ENCODE results near the gene PLSCR2. TPM values are rescaled to one million over a fixed set of nuclear protein-coding genes. Genes with fewer than 3 reads are reported as not detected.
"Not testable (repeated sequence)": the region's sequence is repeated elsewhere in the genome, so short reads cannot be mapped to it uniquely, and the experiment has no call there.

PLSCR2 gene
- total RNA-seq, 1 donor, result 0.43 TPM

DNA sequence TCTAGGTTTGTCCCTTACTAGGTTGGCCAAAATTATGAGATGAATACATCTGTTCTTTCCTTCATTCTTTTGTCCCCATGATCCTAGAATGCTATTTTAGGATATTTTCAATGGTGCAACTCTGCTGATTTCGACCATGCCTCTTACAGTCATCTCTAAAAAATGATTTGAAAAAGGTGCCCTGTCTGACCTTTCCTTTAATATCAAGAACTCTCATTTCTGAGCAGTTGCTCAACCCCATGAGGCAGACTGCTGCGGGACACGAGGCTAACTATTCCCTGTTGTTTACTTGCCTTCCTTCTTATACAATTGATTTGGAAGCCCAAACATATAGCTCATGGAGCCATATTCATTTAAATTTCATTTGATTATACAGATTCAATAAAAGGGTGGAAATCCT lies 14.6 kb downstream of the PLSCR2 start:
- H3K4me3 ChIP-seq (ENCODE audit: low read depth, low read length), result no peak overlapping the region
- DNase-seq (ENCODE audit: low read depth), result no peak
- TF ChIP-seq, protein P1, sequence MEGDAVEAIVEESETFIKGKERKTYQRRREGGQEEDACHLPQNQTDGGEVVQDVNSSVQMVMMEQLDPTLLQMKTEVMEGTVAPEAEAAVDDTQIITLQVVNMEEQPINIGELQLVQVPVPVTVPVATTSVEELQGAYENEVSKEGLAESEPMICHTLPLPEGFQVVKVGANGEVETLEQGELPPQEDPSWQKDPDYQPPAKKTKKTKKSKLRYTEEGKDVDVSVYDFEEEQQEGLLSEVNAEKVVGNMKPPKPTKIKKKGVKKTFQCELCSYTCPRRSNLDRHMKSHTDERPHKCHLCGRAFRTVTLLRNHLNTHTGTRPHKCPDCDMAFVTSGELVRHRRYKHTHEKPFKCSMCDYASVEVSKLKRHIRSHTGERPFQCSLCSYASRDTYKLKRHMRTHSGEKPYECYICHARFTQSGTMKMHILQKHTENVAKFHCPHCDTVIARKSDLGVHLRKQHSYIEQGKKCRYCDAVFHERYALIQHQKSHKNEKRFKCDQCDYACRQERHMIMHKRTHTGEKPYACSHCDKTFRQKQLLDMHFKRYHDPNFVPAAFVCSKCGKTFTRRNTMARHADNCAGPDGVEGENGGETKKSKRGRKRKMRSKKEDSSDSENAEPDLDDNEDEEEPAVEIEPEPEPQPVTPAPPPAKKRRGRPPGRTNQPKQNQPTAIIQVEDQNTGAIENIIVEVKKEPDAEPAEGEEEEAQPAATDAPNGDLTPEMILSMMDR (IDR thresholded peaks at IDR 0.05; ENCODE audit: insufficient read depth, low read depth, low read length), result no peak

DNA sequence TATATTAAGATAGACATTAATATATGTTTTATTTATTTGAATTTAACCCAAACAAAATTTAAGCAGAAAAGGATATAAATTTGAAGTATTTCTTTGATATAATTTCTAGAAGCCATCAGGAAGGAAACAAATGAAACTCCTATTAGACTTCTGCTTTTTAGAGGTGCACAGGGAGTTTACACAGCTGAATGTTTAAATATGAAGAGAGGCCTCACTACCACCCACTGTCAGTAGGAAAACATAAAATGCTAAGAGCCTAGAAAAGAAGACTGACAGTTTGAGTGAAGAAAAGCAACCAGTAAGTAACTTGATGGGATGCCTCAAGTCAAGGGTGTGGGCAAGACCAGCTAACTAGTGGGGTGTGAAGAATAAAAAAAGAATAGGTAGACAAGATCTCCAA lies 19.7 kb downstream of the PLSCR2 start:
- DNase-seq (ENCODE audit: low read depth), result no peak
- no peak overlapping the region for H3K4me3 ChIP-seq (ENCODE audit: low read depth, low read length)
- TF ChIP-seq, protein P1 (IDR thresholded peaks at IDR 0.05; ENCODE audit: insufficient read depth, low read depth, low read length), result no peak

DNA sequence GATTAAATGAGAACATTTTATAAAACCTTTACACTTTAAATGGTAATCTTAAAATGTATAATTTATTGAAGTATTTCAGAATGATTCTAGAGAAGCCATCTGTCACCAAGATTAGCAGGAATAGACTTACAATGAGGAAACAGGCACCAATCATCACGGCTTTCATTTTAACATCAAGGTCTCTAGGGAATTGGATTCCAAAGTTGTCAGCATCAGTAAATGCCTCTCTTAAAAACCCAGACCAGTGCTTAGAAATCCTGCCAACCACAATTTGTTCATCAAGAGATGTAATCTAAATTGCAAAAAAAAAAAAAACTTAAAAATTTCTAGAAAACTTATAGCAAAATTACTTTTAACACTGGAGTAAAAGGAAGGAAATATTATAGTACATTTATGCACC lies 20.3 kb downstream of the PLSCR2 start:
- no peak overlapping the region for H3K4me3 ChIP-seq (ENCODE audit: low read depth, low read length)
- TF ChIP-seq, protein P1 (IDR thresholded peaks at IDR 0.05; ENCODE audit: insufficient read depth, low read depth, low read length), result no peak
- no peak for DNase-seq (ENCODE audit: low read depth)

DNA sequence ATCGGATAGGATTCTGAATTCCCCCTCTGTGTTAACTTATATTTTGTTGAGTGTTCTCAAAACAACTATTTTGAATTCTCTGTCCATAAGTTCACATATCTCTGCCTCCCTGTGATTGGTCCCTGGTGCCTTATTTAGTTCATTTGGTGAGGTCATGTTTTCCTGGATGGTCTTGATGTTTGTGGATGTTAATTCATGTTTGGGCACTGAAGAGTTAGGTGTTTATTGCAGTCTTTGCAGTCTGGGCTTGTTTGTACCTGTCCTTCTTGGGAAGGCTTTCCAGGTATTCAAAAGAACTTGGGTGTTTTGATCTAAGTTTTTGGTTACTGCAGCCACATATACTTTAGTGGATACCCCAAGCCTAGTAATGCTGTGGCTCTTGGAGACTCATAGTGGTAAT lies 23.3 kb downstream of the PLSCR2 start:
- DNase-seq (ENCODE audit: low read depth), result no peak
- no peak overlapping the region for H3K4me3 ChIP-seq (ENCODE audit: low read depth, low read length)
- TF ChIP-seq, protein P1 (IDR thresholded peaks at IDR 0.05; ENCODE audit: insufficient read depth, low read depth, low read length), result no peak

DNA sequence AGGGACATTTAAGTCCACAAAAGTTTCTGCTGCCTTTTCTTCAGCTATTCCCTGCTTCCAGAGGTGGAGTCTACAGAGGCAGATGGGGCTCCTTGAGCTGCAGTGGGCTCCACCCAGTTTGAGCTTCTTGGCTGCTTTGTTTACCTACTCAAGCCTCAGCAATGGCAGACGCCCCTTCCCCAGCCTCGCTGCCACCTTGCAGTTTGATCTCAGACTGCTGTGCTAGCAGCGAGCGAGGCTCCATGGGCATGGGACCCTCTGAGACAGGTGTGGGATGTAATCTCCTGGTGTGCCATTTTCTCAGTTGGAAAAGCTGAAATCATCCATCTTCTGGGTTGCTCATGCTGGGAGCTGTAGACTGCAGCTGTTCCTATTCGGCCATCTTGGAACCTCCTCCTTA lies 29.1 kb downstream of the PLSCR2 start:
- DNase-seq (ENCODE audit: low read depth); H3K4me3 ChIP-seq (ENCODE audit: low read depth, low read length): not testable (repeated sequence)

DNA sequence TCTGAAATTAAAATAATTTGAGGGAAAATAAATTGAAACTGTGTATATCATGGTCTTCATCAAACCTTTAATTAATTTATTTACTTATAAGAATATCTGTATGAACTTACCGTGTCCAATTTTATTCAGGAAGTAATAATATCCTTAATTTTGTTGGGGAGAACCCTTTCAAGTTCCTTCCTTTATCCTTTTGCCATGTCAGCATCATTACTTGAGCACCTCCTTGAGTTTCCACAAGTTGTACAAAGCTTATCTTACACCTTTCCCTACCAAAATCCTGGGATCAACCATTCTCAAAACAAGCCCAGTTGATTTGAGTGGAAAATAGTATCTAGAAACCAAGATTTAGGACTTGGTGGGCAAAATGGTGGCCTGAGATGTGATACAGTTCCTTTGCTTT lies 37.3 kb downstream of the PLSCR2 start:
- no peak overlapping the region for H3K4me3 ChIP-seq (ENCODE audit: low read depth, low read length)
- TF ChIP-seq, protein P1 (IDR thresholded peaks at IDR 0.05; ENCODE audit: insufficient read depth, low read depth, low read length), result no peak
- DNase-seq (ENCODE audit: low read depth), result no peak

DNA sequence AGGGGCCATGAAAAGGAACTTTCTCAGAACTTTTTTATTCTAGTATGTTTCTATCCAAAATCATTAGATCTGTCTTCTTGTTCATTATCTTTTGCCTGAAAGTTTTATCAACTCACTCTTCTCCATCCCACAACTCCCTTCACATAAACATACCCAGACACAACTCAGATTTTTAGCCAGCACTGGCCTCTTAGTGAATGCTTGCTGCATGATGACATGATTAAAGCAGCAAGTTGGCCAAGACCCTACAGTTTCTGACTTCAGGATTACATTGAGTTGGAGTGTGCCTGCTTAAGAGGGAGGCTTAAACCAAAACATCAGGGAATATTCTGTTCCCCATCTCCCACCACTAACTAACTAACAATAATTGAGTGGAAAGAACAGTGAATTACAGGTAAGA lies 38.1 kb downstream of the PLSCR2 start:
- TF ChIP-seq, protein P1 (IDR thresholded peaks at IDR 0.05; ENCODE audit: insufficient read depth, low read depth, low read length), result no peak
- no peak overlapping the region for H3K4me3 ChIP-seq (ENCODE audit: low read depth, low read length)

More for the DNA sequence above, 38.1 kb downstream of the PLSCR2 start:
- no peak for DNase-seq (ENCODE audit: low read depth)
